GM12891 (cell line): ENCODE data around the gene FUCA2.

ENCODE experiments used
- PAX5 ChIP-seq: IDR thresholded peaks from 2 replicates; pipeline ENCODE4 v1.6.1; 2011; ENCODE audit warnings: low read length, moderate library complexity, mild to moderate bottlenecking; ENCODE audit not compliant: insufficient read depth, severe bottlenecking
- POLR2A ChIP-seq: IDR thresholded peaks from 2 replicates; pipeline ENCODE4 v1.6.1; 2011; ENCODE audit warnings: low read depth, low read length, control low read depth
- POLR2AphosphoS5 ChIP-seq: IDR thresholded peaks from 2 replicates; pipeline ENCODE4 v1.6.1; 2011; ENCODE audit warnings: low read depth, low read length, control low read depth
- POU2F2 ChIP-seq: IDR thresholded peaks from 2 replicates; pipeline ENCODE4 v1.6.1; 2011; ENCODE audit warnings: low read depth, mild to moderate bottlenecking, control low read depth, low read length, moderate library complexity
- TAF1 ChIP-seq: IDR thresholded peaks from 2 replicates; pipeline ENCODE4 v1.6.1; 2011; ENCODE audit warnings: low read depth, low read length, control low read depth

DNA sequence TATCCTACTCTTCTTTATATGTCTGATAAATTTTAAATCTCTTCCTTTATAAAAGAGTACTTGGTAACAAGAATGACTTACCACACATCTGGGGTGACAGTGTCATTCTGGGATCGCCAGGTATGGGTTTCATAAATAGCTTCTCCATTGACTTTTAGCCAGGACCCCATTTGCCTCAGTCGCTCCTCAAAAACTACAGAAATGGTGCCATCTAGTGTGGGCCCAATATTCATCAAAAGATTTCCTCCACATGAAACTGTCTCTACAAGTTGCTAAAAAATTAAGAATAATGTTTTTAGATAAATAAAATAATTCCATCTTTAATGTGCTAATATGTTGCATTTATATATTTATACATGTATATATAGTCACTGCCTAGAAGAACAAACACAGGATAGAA is 9.7 kb downstream of the FUCA2 start:
- no peak for TF ChIP-seq POLR2AphosphoS5
- TF ChIP-seq POLR2A = no peak
- no peak for TF ChIP-seq TAF1
- no peak for TF ChIP-seq POU2F2
- TF ChIP-seq PAX5 = no peak
